Measurements from ENCODE around the gene RIC1.
"Not testable (repeated sequence)": the region's sequence is repeated elsewhere in the genome, so short reads cannot be mapped to it uniquely, and the experiment has no call there.

RIC1 gene

GRCh38 chr9:5790923-5791322, 162.0 kb downstream of the RIC1 start:
- DNase-seq = no peak

GRCh38 chr9:5791870-5792269, 163.0 kb downstream of the RIC1 start:
- DNase-seq = no peak

GRCh38 chr9:5793812-5794211, 164.9 kb downstream of the RIC1 start:
- DNase-seq = no peak

GRCh38 chr9:5796298-5796697, 167.4 kb downstream of the RIC1 start:
- DNase-seq = no peak

GRCh38 chr9:5798581-5798980, 169.7 kb downstream of the RIC1 start:
- DNase-seq = no peak

GRCh38 chr9:5799314-5799713, 170.4 kb downstream of the RIC1 start:
- DNase-seq = peak; percentile 25

GRCh38 chr9:5800378-5800777, 171.5 kb downstream of the RIC1 start:
- not testable (repeated sequence) for DNase-seq

- peak; percentile 64 for DNase-seq
These were observed 172.2 kb downstream of the RIC1 start for GRCh38 chr9:5800969-5801738.

- no peak for DNase-seq
These were observed 172.8 kb downstream of the RIC1 start for GRCh38 chr9:5801739-5802113.

GRCh38 chr9:5805478-5805877, 176.6 kb downstream of the RIC1 start:
- DNase-seq = no peak

- DNase-seq = no peak
These were observed 182.8 kb downstream of the RIC1 start for GRCh38 chr9:5811751-5812150.

GRCh38 chr9:5813824-5814223, 184.9 kb downstream of the RIC1 start:
- no peak for DNase-seq

GRCh38 chr9:5815461-5815860, 186.6 kb downstream of the RIC1 start:
- no peak for DNase-seq

- no peak for DNase-seq
These were observed 189.0 kb downstream of the RIC1 start for GRCh38 chr9:5817862-5818261.

- no peak for DNase-seq
These were observed 189.7 kb downstream of the RIC1 start for GRCh38 chr9:5818424-5819142.

- no peak for DNase-seq
These were observed 190.3 kb downstream of the RIC1 start for GRCh38 chr9:5819174-5819573.

- no peak for DNase-seq
These were observed 191.5 kb downstream of the RIC1 start for GRCh38 chr9:5820425-5820824.

- DNase-seq = no peak
These were observed 196.3 kb downstream of the RIC1 start for GRCh38 chr9:5825223-5825622.
